ENCODE results near the gene PIK3R6. TPM values are rescaled to one million over a fixed set of nuclear protein-coding genes. Genes with fewer than 3 reads are reported as not detected.
"Not testable (repeated sequence)": the region's sequence is repeated elsewhere in the genome, so short reads cannot be mapped to it uniquely, and the experiment has no call there.

Gene PIK3R6
- total RNA-seq, 2 experiments from 2014 or later = 6.2 to 7.1 TPM

DNA sequence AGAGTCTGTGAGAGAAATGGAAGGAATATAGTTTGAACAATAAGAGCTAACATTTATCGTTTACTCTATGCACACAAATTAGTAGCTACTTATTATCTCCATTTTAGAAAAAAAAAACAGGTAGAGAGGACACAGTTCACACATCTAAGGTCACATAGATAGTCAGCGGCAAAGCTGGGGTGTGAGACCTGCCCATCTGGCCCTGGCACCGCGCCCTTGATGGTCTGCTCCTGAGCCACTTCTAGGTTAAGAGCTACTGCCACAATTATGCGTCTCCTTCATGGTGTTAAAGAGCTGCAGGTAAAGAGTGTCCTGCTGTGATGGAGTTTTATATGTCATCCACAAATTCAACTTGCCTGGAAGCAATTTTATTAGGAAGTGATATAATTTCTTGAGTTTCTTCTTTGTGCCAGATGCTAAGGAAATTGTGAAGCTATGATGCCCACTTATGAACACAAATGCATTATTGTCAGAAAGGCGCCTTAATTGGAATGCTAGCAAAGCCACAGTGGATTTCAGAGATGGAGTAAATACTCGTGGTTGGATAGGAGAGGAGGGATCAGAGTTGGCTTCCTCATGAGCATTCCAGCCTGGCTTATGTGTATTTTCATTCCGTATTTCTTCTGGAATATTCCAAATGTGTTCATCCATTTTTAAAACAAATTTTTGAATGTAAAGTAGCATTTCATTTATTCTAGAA lies 47.0 kb downstream of the PIK3R6 start:
- peaks cover 12% of the 10 kb centered on the region for H3K36me3 Mint-ChIP-seq (ENCODE audit: low read depth)

DNA sequence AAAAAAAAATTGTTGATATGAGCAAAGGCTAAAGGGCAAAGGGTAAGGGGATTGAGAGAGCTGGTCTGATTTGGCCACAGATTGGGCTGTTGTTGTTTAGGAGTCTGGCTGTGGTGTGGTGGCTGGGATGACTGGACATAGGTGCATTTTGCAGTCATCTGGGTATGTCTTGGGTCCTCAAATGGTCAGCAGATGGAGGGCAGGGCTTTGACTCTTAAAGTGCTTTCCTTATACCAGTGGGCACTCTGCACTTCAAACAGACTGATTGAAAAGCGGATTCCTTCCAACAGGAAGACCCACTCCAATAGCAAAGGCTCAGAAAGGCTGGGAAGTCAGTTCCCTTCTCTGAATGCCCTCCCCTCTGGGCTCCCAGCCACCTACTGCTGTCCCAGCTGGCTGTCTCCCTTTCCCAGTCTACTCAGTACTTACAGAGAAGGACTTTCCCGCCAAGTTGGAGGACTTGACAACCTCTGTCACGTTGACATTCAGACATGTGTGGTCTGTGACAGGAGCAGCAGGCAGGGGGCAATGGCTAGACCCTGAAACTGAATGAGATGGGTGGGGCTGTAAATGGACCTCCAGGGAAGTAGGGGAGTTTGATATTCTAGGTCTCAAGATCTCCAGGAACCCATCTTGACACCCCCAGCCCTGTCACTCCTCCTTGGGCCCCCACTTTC lies 48.7 kb downstream of the PIK3R6 start:
- H3K27me3 Mint-ChIP-seq = peaks cover 5% of the 10 kb centered on the region

More for the DNA sequence above, 47.0 kb downstream of the PIK3R6 start:
- POLR2A ChIA-PET = interaction anchor here (0.5 kb wide), 1 partner anchor 138 kb away, joined by 10 read pairs; no protein-coding TSS in a partner anchor
- H3K4me3 Mint-ChIP-seq = no peak overlapping the region
- CTCF ChIA-PET = no interaction called here
- no peak overlapping the region for H3K27ac Mint-ChIP-seq
- H3K27me3 Mint-ChIP-seq = no peaks in the 10 kb centered on the region
- peaks cover 5% of the 10 kb centered on the region for H3K9me3 Mint-ChIP-seq
- H3K4me1 Mint-ChIP-seq = no peaks in the 10 kb centered on the region
- no peak for DNase-seq

GRCh38 chr17:8818047-8818446 lies 49.4 kb downstream of the PIK3R6 start:
- ChIA-PET CTCF (no interaction called here), POLR2A (no interaction called here)
- Mint-ChIP-seq H3K36me3 (ENCODE audit: low read depth) (peaks cover 12% of the 10 kb centered on the region), H3K9me3 (no peaks in the 10 kb centered on the region), H3K4me3 (no peak overlapping the region), H3K4me1 (no peaks in the 10 kb centered on the region), H3K27me3 (peaks cover 7% of the 10 kb centered on the region), H3K27ac (no peak overlapping the region)
- DNase-seq = no peak

More for the DNA sequence above, 48.7 kb downstream of the PIK3R6 start:
- ChIA-PET CTCF (no interaction called here), POLR2A (no interaction called here)
- no peak overlapping the region for H3K4me3 Mint-ChIP-seq
- no peak for DNase-seq
- H3K9me3 Mint-ChIP-seq = no peaks in the 10 kb centered on the region
- no peak overlapping the region for H3K27ac Mint-ChIP-seq
- H3K36me3 Mint-ChIP-seq (ENCODE audit: low read depth) = peaks cover 10% of the 10 kb centered on the region
- H3K4me1 Mint-ChIP-seq = no peaks in the 10 kb centered on the region

DNA sequence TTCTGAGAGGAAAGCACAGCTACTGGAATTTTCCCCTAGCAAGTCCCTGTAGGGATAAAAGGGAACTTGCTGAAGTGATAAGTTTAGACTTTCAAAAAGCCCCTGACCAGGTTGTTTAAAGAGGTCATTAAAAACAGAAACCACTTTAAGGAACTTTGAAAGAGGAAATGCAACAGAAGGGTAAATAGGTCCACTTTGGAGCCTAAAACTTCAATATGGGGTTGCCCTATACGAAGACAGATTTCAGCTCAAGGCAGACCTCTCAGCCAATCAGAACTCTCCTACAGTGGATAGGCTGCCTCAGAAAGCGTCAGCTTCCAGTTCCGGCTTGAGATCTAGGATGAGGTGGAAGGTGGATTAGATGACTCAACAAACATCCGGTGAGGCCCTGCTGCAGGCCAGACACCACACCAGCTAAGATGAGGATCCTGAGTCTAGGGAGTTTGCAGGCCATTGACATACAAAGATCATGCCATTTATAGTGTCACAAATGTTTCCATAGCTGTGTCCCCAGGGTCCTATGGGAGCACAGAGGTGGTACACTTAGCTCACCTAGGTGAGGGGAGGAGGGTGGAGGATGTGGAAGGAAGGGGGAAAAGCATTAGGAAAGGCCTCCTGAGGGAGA lies 60.4 kb downstream of the PIK3R6 start:
- Mint-ChIP-seq H3K4me3 (no peak overlapping the region), H3K9me3 (peaks cover 19% of the 10 kb centered on the region), H3K27ac (no peak overlapping the region), H3K36me3 (ENCODE audit: low read depth) (peaks cover 28% of the 10 kb centered on the region), H3K27me3 (peaks cover 3% of the 10 kb centered on the region), H3K4me1 (no peaks in the 10 kb centered on the region)
- no peak for DNase-seq
- POLR2A ChIA-PET = no interaction called here
- CTCF ChIA-PET = interaction anchor here (1.0 kb wide), 1 partner anchor 21 kb away, joined by 4 read pairs; no protein-coding TSS in a partner anchor

- no peaks in the 10 kb centered on the region for H3K4me1 Mint-ChIP-seq
- H3K36me3 Mint-ChIP-seq (ENCODE audit: low read depth) = peaks cover 23% of the 10 kb centered on the region
- peaks cover under 1% of the 10 kb centered on the region for H3K27me3 Mint-ChIP-seq
- no peak overlapping the region for H3K4me3 Mint-ChIP-seq
- peaks cover 14% of the 10 kb centered on the region for H3K9me3 Mint-ChIP-seq
- H3K27ac Mint-ChIP-seq = no peak overlapping the region
- no peak for DNase-seq
- CTCF ChIA-PET = interaction anchor here (1.0 kb wide), 1 partner anchor 20 kb away, joined by 4 read pairs; no protein-coding TSS in a partner anchor
- POLR2A ChIA-PET = no interaction called here
Measured at GRCh38 chr17:8806253-8806925, 61.1 kb downstream of the PIK3R6 start.

- CTCF ChIA-PET, DNase-seq, H3K4me3 Mint-ChIP-seq, POLR2A ChIA-PET, H3K27ac Mint-ChIP-seq, H3K27me3 Mint-ChIP-seq, H3K4me1 Mint-ChIP-seq: not testable (repeated sequence)
- peaks cover 18% of the 10 kb centered on the region for H3K36me3 Mint-ChIP-seq (ENCODE audit: low read depth)
- peaks cover 12% of the 10 kb centered on the region for H3K9me3 Mint-ChIP-seq
Measured at GRCh38 chr17:8805396-8805795, 62.1 kb downstream of the PIK3R6 start.

DNA sequence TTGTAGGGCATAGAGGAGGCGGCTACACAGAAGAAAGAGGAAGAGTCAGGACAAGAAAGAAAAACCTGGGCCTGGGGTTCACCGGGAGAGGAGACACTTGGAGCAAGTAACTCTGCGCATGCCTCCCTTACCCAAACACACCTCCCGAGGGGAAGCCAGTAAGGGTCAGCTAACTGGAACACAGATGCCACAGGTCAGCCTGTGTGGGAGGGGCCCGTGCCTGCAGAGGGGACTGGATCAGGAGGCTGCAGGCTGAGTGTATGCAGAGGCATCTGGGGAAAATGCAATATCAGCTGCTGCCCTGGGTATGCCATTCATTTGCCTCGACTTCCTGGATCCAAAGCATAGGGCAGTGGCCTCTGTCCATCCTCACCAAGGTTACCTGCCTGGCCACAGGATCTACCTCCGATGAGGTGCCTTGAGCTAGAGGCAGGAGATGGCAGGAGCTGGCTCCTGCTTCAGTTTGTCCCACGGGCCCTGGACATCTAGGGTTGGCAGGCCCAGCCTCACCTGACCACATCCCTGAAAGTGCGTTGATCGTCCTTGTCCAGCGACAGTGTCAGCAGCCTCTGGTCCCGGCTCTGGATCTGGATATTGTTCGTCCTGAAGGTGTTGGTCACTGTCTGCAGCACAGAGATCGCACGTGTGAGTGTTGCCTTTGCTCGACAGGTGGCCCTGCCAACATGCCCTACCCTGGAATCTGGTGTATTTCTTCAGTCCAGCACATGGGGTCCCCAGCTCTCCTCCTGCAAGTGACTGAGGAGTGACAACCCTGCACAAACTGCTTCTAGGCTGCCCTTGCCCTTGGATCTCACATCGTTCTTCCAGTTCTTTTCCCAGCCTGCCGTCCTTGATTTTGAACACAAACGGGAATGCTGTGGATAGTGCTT lies 63.7 kb downstream of the PIK3R6 start:
- no peaks in the 10 kb centered on the region for H3K4me1 Mint-ChIP-seq
- ChIA-PET POLR2A (no interaction called here), CTCF (interaction anchor here (1.0 to 1.2 kb wide), 2 partner anchors 18 to 194 kb away, joined by 3 to 4 read pairs; no protein-coding TSS in a partner anchor)
- H3K27ac Mint-ChIP-seq = no peak overlapping the region
- H3K9me3 Mint-ChIP-seq = peaks cover 3% of the 10 kb centered on the region
- no peak overlapping the region for H3K4me3 Mint-ChIP-seq
- no peak for DNase-seq
- H3K27me3 Mint-ChIP-seq = no peaks in the 10 kb centered on the region
- H3K36me3 Mint-ChIP-seq (ENCODE audit: low read depth) = peaks cover 8% of the 10 kb centered on the region

DNA sequence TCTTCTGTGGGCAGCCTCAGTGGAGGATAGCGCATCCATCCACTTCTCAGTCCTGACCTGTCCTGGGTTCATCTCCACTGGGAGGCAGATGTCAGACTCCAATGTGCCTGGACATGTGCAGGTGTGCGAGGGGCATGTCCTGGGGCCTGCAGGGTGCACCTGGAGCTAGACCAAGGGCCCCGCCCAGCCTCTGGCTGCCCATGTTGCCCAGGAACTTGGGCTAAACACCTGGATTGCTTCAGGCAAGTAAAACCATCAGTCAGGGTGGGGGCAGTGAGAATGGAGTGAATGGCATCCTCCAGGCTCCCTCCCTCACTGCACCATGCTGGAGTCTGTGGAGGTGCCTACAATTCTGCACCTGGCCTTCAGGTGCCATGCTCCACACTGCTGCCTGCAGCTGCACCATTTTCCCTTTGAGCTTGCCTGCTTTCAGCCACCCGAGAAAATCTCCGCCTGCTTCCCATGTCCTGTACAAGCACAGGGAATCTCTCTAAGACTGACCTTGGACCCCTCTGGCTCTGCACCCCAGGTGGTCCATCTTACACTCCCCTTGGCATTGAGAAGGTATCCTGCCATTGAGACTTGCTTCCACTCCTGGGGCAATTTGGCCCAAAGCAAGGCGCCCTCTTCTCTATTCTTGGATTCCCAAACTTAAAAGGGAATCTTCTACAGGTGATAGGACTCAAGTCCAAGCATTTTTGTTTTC lies 66.2 kb downstream of the PIK3R6 start:
- peaks cover 2% of the 10 kb centered on the region for H3K36me3 Mint-ChIP-seq (ENCODE audit: low read depth)
- no peaks in the 10 kb centered on the region for H3K27me3 Mint-ChIP-seq
- H3K27ac Mint-ChIP-seq = no peak overlapping the region
- H3K4me1 Mint-ChIP-seq = no peaks in the 10 kb centered on the region
- POLR2A ChIA-PET = no interaction called here
- H3K9me3 Mint-ChIP-seq = no peaks in the 10 kb centered on the region
- no peak overlapping the region for H3K4me3 Mint-ChIP-seq
- no peak for DNase-seq
- CTCF ChIA-PET = interaction anchor here (0.5 to 1.0 kb wide), 3 partner anchors 16 to 681 kb away, joined by 3 to 4 read pairs (median 3); no protein-coding TSS in a partner anchor

GRCh38 chr17:8800656-8801055 lies 66.8 kb downstream of the PIK3R6 start:
- POLR2A ChIA-PET = no interaction called here
- DNase-seq = no peak
- Mint-ChIP-seq H3K27me3 (no peaks in the 10 kb centered on the region), H3K27ac (no peak overlapping the region), H3K36me3 (ENCODE audit: low read depth) (peaks cover 2% of the 10 kb centered on the region), H3K4me1 (no peaks in the 10 kb centered on the region), H3K9me3 (no peaks in the 10 kb centered on the region), H3K4me3 (no peak overlapping the region)
- CTCF ChIA-PET = interaction anchor here (0.5 to 1.7 kb wide), 4 partner anchors 15 to 681 kb away, joined by 3 to 5 read pairs (median 4); no protein-coding TSS in a partner anchor

DNA sequence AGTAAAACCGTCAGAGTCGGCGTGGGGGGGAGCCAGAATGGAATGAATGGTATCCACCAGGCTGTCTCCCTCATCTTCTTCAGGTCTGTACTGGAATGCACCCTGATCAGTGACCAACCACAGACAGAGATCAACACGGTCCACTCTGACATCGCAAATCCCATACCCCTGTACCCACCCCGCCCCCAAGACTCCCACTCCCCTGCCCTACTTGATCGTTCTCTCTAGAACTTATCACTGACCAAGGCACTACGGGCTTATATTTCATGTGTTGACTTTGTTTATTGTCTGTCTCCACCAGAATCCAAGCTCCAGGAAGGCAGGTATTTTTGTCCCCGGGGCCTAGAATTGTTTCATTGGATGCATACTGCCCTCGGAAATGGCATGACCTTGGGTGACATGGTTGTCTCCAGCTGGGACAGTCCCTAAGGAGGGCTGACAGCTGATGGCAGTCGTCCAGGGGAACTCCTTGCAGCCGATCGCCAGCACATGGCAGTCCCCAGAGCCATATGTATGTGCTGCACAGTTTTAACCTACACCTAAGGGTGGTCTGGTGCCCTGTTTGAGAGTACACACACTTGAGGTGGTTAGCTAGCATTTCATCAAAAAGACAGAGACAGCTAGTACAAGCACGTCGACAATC lies 67.8 kb downstream of the PIK3R6 start:
- no peak overlapping the region for H3K4me3 Mint-ChIP-seq
- H3K9me3 Mint-ChIP-seq = no peaks in the 10 kb centered on the region
- H3K36me3 Mint-ChIP-seq (ENCODE audit: low read depth) = peaks cover 2% of the 10 kb centered on the region
- no peak for DNase-seq
- POLR2A ChIA-PET = no interaction called here
- CTCF ChIA-PET = interaction anchor here (1.0 to 1.7 kb wide), 2 partner anchors 14 to 34 kb away, joined by 3 to 5 read pairs; no protein-coding TSS in a partner anchor
- no peaks in the 10 kb centered on the region for H3K4me1 Mint-ChIP-seq
- H3K27ac Mint-ChIP-seq = no peak overlapping the region
- no peaks in the 10 kb centered on the region for H3K27me3 Mint-ChIP-seq

DNA sequence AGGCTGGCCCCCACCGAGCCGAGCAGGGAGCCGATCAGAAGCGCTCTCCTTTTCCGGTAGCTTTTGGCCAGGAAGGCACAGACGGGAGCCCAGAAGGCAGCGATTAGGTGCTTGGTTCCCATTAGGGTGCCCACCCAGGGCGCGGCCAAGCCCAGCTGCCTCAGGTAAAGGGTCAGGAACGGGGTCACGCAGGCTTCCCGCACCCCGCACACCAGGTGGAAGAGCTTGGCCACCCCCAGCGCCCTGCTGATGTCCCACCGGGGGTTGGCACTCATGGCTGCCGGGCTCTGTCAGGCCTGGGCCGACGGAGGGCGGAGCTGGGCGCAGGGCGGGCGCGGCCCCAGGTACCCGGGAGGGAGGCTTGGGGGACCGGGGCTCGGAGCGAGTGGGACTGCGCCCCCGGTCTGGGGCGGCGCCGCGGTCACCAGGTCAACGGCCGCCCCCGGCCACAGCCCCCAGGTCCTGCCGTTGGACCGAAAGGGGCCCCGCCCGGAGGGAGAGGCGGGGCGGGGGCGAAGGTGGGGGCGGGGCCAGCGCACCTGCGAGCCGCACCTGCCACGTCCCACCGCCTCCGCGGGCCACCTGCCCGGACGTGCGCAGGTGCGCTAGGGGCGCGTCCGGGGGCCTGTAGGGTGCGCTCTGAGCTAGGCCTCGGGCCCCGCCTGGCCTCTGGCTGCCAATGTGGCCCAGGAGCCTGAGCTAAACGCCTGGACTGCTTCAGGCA lies 68.5 kb downstream of the PIK3R6 start, which contains the start of gene MFSD6L:
Gene MFSD6L (minus strand): TSS at position 520 of the 724 bp plus-strand sequence. CDS start 245 bp downstream, at position 275.
- Mint-ChIP-seq H3K4me1 (no peaks in the 10 kb centered on the region), H3K9me3 (no peaks in the 10 kb centered on the region), H3K36me3 (ENCODE audit: low read depth) (peaks cover 2% of the 10 kb centered on the region), H3K27ac (no peak within 1 kb of the TSS), H3K4me3 (no peak within 1 kb of the TSS), H3K27me3 (no peaks in the 10 kb centered on the region)
- ChIA-PET CTCF (interaction anchor here (1.0 to 1.7 kb wide), 2 partner anchors 13 to 34 kb away, joined by 3 to 5 read pairs; no protein-coding TSS in a partner anchor), POLR2A (no interaction called here)
- no peak for DNase-seq
